Measurements from ENCODE around the gene MEF2D.

GRCh38 chr1:156532374-156532773 lies 31.8 kb upstream of the MEF2D start:
- TF ChIP-seq CTCF (conservative IDR thresholded peaks at IDR 0.05): no peak
- TF ChIP-seq EZH2 (IDR thresholded peaks at IDR 0.05; ENCODE audit: low read depth): no peak
